Activated CD8-positive, alpha-beta memory T cell treated with anti-CD3 and anti-CD28 coated beads, Interleukin-2, amount 50 U/mL, for 4 hours (primary cell): Measurements from ENCODE around the gene ADRB2.

ENCODE experiments used
- DNase-seq: peaks from one replicate; pipeline ENCODE4 v3.0.0-alpha.2; 2020

ADRB2 gene

GRCh38 chr5:148805326-148806290, 20.8 kb upstream of the ADRB2 start:
- no peak for DNase-seq

- no peak for DNase-seq
Observed at GRCh38 chr5:148806520-148806931, 19.9 kb upstream of the ADRB2 start.

- DNase-seq = no peak
Observed at GRCh38 chr5:148807851-148808250, 18.6 kb upstream of the ADRB2 start.

DNA sequence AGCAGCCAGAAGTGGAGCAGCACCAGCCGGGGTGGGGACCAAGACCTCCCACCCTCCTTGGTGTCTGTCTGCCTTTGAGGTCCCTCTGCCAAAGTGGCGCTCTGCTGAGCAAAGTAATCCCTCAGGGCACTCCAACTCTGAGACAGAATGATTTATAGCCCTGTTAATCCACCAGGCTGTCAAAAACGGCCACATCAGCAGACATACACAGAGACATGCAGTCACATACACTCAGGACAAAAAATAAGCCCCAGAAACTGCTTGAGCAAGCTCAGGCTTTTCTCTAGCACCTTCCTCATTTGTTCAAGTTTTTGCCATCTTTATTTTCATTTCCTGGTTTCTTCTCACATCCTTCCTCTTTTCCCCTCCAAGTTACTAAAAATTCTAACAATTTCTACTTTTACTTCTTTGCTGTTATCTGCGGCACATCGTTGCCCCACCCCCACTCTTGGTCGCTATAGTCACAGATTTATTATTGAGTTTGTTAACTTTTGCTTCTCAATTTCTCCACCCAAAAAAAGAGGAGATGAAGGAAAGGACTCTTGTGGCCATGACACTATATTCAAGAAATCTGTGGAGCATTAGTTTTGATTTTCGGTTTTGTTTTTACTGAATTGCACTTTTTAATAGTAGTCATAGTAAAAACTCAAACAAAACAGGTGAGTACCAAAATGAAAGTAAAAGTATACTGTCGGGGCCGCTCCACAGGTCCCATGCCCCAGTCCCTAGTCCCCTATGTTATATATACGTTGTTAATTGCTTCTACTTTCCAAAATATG, 17.4 kb upstream of the ADRB2 start:
- DNase-seq = no peak

- no peak for DNase-seq
Observed at GRCh38 chr5:148809781-148810524, 16.5 kb upstream of the ADRB2 start.

GRCh38 chr5:148810823-148811222, 15.6 kb upstream of the ADRB2 start:
- no peak for DNase-seq

DNA sequence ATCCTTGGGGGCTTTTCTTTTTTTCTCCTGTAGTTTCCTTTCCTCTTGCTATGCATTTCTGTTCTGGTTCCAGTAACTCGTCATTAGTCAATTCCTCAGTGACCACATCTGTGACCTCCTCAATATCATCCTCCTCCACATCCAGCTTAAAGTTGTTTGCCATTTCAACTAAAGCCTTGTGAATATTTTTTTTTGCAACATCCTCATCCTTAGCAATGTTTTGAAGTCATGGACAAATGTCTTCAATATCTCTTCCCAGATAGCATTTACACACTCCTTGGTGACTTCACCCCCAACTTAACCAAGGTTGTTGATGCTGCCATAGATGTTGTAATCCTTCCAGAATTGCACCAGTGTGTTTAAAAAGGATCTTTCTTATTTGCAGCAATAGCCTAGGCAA, 14.7 kb upstream of the ADRB2 start:
- no peak for DNase-seq

GRCh38 chr5:148815086-148815485, 11.3 kb upstream of the ADRB2 start:
- no peak for DNase-seq

GRCh38 chr5:148815578-148815977, 10.8 kb upstream of the ADRB2 start:
- DNase-seq = no peak

GRCh38 chr5:148816357-148816756, 10.1 kb upstream of the ADRB2 start:
- no peak for DNase-seq

GRCh38 chr5:148816782-148817181, 9.6 kb upstream of the ADRB2 start:
- DNase-seq = no peak

DNA sequence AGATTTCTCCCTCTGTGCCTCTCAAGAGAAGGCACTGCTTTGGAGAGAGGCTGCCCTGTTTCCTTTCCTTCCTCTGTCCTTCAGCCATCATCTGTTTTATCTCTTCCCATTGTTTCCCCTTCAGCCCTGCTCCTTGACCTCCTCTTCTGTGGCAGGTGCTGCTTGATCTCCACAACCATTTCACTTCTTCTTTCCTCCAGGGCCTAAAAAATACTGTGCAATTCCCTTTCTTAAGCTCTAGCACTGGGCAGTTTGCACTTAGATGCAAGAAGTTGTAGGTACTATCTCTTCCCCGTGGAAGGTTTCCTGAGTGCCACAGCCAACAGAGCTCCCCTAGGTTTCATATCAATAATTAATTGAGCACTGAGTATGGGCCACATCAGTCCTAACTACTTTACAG, 8.8 kb upstream of the ADRB2 start:
- no peak for DNase-seq

- DNase-seq = no peak
Observed at GRCh38 chr5:148820461-148821395, 5.7 kb upstream of the ADRB2 start.

- DNase-seq = no peak
Observed at GRCh38 chr5:148823871-148824270, 2.5 kb upstream of the ADRB2 start.

- no peak for DNase-seq
Observed at GRCh38 chr5:148825716-148826052, 727 bp upstream of the ADRB2 start.

- DNase-seq = no peak
Observed at GRCh38 chr5:148826739-148827070, 294 bp downstream of the ADRB2 start.

DNA sequence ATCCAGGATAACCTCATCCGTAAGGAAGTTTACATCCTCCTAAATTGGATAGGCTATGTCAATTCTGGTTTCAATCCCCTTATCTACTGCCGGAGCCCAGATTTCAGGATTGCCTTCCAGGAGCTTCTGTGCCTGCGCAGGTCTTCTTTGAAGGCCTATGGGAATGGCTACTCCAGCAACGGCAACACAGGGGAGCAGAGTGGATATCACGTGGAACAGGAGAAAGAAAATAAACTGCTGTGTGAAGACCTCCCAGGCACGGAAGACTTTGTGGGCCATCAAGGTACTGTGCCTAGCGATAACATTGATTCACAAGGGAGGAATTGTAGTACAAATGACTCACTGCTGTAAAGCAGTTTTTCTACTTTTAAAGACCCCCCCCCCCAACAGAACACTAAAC, 1.3 kb downstream of the ADRB2 start:
- no peak for DNase-seq

GRCh38 chr5:148828511-148829247, 2.3 kb downstream of the ADRB2 start:
- no peak for DNase-seq

DNA sequence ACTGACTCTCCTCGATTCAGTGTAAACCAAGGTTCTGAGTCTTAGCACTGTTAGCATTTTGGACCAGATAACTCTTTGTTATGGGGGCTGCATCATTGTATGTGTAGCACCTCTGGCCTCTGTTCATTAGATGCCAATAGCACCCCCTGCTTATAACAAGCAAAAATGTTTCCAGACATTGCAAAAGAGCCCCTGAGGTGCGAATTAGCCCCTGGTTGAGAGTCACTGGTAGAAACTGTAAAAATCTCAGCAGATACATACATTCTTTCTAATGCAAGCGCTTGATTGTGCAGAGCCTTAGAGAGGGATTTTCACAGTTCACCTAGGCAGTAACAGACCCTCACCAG, 2.8 kb downstream of the ADRB2 start:
- DNase-seq = no peak

DNA sequence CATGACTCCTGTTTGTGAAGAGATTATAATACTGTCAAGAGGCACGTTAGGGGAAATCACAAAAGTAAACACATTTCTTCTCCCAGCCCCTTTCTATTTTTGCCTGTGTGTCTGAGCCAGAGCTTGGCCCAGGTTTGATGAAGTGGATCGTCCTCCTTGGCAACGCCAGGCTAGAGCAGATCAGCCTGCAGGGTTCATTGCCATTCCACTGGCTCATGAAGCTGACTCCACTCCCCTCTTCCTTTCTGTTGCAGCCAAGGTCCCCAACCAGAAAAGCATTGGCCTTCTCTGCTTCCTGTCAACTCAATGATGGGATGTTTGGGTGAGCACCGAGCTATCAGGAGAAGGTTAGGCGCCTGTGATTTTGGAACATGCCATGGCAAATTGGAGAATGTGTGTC, 3.3 kb downstream of the ADRB2 start:
- no peak for DNase-seq

- DNase-seq = no peak
Observed at GRCh38 chr5:148830211-148830610, 3.8 kb downstream of the ADRB2 start.
